ENCODE results near the gene CD84. TPM values are rescaled to one million over a fixed set of nuclear protein-coding genes. Genes with fewer than 3 reads are reported as not detected.
A peak's percentile ranks its signal among the peaks of the same experiment; 100 is the strongest.
"Not testable (repeated sequence)": the region's sequence is repeated elsewhere in the genome, so short reads cannot be mapped to it uniquely, and the experiment has no call there.

Gene CD84
- total RNA-seq, 1 donor from 2014 or later: 17.2 TPM

GRCh38 chr1:160562745-160563144 is 16.6 kb downstream of the CD84 start:
- Mint-ChIP-seq H3K4me1 (ENCODE audit: low read depth) (peaks cover 81% of the 10 kb centered on the region), H3K36me3 (ENCODE audit: low read depth) (peaks cover 60% of the 10 kb centered on the region), H3K9me3 (peaks cover 25% of the 10 kb centered on the region)
- DNase-seq (ENCODE audit: low spot score); intact Hi-C loops (cut with micrococcal nuclease); H3K27me3 Mint-ChIP-seq (ENCODE audit: insufficient read depth); H3K27ac Mint-ChIP-seq; H3K4me3 Mint-ChIP-seq: not testable (repeated sequence)

- Mint-ChIP-seq H3K4me3 (peak overlapping the region; percentile 75), H3K9me3 (peaks cover 25% of the 10 kb centered on the region), H3K27ac (peak overlapping the region; percentile 87), H3K36me3 (ENCODE audit: low read depth) (peaks cover 58% of the 10 kb centered on the region), H3K4me1 (ENCODE audit: low read depth) (peaks cover 63% of the 10 kb centered on the region), H3K27me3 (ENCODE audit: insufficient read depth) (no peaks in the 10 kb centered on the region)
- intact Hi-C loops (cut with micrococcal nuclease): loop anchor here (1.0 to 2.0 kb wide), 2 partner anchors 7 to 20 kb away; no protein-coding TSS in a partner anchor
- DNase-seq (ENCODE audit: low spot score): no peak
These were observed 18.5 kb downstream of the CD84 start for GRCh38 chr1:160560806-160561205.

DNA sequence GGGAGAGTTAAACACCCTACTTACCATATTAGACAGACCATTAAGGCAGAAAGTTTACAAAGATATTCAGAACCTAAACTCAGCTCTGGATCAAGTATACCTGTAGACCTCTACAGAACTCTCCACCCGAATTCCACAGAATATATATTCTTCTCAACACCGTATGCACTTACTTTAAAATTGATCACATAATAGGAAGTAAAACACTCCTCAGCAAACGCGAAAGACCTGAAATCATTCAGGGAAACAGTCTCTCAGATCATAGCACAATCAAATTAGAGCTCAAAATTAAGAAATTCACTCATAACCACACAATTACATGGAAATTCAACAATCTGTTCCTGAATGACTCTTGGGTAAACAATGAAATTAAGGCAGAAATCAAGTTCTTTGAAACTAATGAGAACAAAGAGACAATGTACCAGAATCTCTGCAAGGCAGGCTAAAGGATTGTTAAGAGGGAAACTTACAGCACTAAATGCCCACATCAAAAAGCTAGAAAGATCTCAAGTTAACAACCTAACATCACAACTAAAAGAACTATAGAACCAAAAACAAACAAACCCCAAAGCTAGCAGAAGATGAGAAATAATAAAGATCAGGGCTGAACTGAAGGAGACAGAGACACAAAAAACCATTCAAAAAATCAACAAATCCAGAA is 19.1 kb downstream of the CD84 start:
- Mint-ChIP-seq H3K4me1 (ENCODE audit: low read depth) (peaks cover 56% of the 10 kb centered on the region), H3K27me3 (ENCODE audit: insufficient read depth) (no peaks in the 10 kb centered on the region), H3K36me3 (ENCODE audit: low read depth) (peaks cover 54% of the 10 kb centered on the region), H3K9me3 (peaks cover 25% of the 10 kb centered on the region), H3K27ac (peak overlapping the region; percentile 87), H3K4me3 (peak overlapping the region; percentile 75)
- DNase-seq (ENCODE audit: low spot score): no peak
- intact Hi-C loops (cut with micrococcal nuclease): loop anchor here (1.0 to 2.0 kb wide), 2 partner anchors 8 to 19 kb away; no protein-coding TSS in a partner anchor

- Mint-ChIP-seq H3K36me3 (ENCODE audit: low read depth) (peaks cover 49% of the 10 kb centered on the region), H3K9me3 (peaks cover 25% of the 10 kb centered on the region), H3K4me1 (ENCODE audit: low read depth) (peaks cover 49% of the 10 kb centered on the region), H3K27ac (peak overlapping the region; percentile 87), H3K4me3 (peak overlapping the region; percentile 49)
- intact Hi-C loops (cut with micrococcal nuclease); DNase-seq (ENCODE audit: low spot score); H3K27me3 Mint-ChIP-seq (ENCODE audit: insufficient read depth): not testable (repeated sequence)
These were observed 19.9 kb downstream of the CD84 start for GRCh38 chr1:160559437-160559836.

- H3K27me3 Mint-ChIP-seq (ENCODE audit: insufficient read depth): no peaks in the 10 kb centered on the region
- intact Hi-C loops (cut with micrococcal nuclease): no loop called here
- H3K27ac Mint-ChIP-seq: peak overlapping the region; percentile 49
- no peak for DNase-seq (ENCODE audit: low spot score)
- peaks cover 25% of the 10 kb centered on the region for H3K9me3 Mint-ChIP-seq
- H3K36me3 Mint-ChIP-seq (ENCODE audit: low read depth): peaks cover 50% of the 10 kb centered on the region
- peak overlapping the region; percentile 62 for H3K4me3 Mint-ChIP-seq
- peaks cover 47% of the 10 kb centered on the region for H3K4me1 Mint-ChIP-seq (ENCODE audit: low read depth)
These were observed 20.5 kb downstream of the CD84 start for GRCh38 chr1:160558660-160559380.

- Mint-ChIP-seq H3K9me3 (peaks cover 4% of the 10 kb centered on the region), H3K36me3 (ENCODE audit: low read depth) (peaks cover 33% of the 10 kb centered on the region), H3K27me3 (ENCODE audit: insufficient read depth) (no peaks in the 10 kb centered on the region), H3K4me3 (no peak overlapping the region), H3K27ac (no peak overlapping the region), H3K4me1 (ENCODE audit: low read depth) (peaks cover 35% of the 10 kb centered on the region)
- intact Hi-C loops (cut with micrococcal nuclease): no loop called here
- DNase-seq (ENCODE audit: low spot score): no peak
These were observed 25.5 kb downstream of the CD84 start for GRCh38 chr1:160553778-160554177.

GRCh38 chr1:160552425-160552824 is 26.9 kb downstream of the CD84 start:
- Mint-ChIP-seq H3K4me3 (no peak overlapping the region), H3K27ac (no peak overlapping the region), H3K36me3 (ENCODE audit: low read depth) (peaks cover 37% of the 10 kb centered on the region), H3K27me3 (ENCODE audit: insufficient read depth) (no peaks in the 10 kb centered on the region), H3K9me3 (no peaks in the 10 kb centered on the region), H3K4me1 (ENCODE audit: low read depth) (peaks cover 25% of the 10 kb centered on the region)
- intact Hi-C loops (cut with micrococcal nuclease): no loop called here
- DNase-seq (ENCODE audit: low spot score): no peak

GRCh38 chr1:160550572-160551034 is 28.7 kb downstream of the CD84 start:
- Mint-ChIP-seq H3K27ac (no peak overlapping the region), H3K27me3 (ENCODE audit: insufficient read depth) (no peaks in the 10 kb centered on the region), H3K9me3 (no peaks in the 10 kb centered on the region), H3K4me3 (no peak overlapping the region), H3K4me1 (ENCODE audit: low read depth) (peaks cover 38% of the 10 kb centered on the region), H3K36me3 (ENCODE audit: low read depth) (peaks cover 43% of the 10 kb centered on the region)
- peak; percentile 16 for DNase-seq (ENCODE audit: low spot score)
- intact Hi-C loops (cut with micrococcal nuclease): loop anchor here (1.0 kb wide), 1 partner anchor 57 kb away; no protein-coding TSS in a partner anchor

GRCh38 chr1:160549665-160550006 is 29.7 kb downstream of the CD84 start:
- Mint-ChIP-seq H3K27ac (no peak overlapping the region), H3K4me1 (ENCODE audit: low read depth) (peaks cover 45% of the 10 kb centered on the region), H3K36me3 (ENCODE audit: low read depth) (peaks cover 47% of the 10 kb centered on the region), H3K27me3 (ENCODE audit: insufficient read depth) (no peaks in the 10 kb centered on the region), H3K4me3 (no peak overlapping the region), H3K9me3 (no peaks in the 10 kb centered on the region)
- intact Hi-C loops (cut with micrococcal nuclease): loop anchor here (1.0 kb wide), 1 partner anchor 58 kb away; no protein-coding TSS in a partner anchor
- DNase-seq (ENCODE audit: low spot score): no peak

DNA sequence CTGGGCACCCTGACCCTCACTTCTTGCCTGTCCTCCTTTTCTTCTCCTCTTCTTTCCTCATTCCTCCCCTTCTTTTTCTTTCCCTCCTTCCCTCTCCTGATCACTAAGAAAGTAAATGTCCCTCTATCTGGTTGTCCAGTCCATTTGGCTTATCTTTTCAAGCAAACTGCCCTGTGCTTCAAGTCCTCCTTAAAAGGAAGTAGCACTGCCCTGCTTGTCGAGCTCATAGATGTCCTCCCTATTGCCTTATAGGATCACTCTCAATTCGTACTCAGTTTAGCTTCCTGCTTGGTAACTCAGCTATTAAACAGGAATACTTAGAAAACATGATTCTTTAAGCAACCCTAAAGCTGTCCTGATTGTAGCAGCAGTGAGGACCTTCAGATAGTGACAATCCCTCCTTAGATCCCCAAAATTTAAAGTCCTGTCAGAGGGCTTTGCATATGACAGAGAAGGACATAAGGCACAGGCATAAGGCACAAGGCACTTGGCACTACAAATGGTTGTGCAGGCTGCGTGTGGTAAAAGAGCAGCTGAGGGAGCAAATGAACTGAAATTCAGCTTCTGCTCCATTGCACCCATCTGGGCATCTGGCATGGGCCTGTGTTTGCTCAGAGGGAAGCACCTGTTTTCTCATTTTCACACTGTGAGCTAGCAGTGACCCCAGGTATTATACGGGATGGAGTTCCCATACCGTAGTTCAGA is 30.2 kb downstream of the CD84 start:
- DNase-seq (ENCODE audit: low spot score): no peak
- intact Hi-C loops (cut with micrococcal nuclease): no loop called here
- Mint-ChIP-seq H3K36me3 (ENCODE audit: low read depth) (peaks cover 45% of the 10 kb centered on the region), H3K9me3 (no peaks in the 10 kb centered on the region), H3K27me3 (ENCODE audit: insufficient read depth) (no peaks in the 10 kb centered on the region), H3K4me1 (ENCODE audit: low read depth) (peaks cover 46% of the 10 kb centered on the region), H3K27ac (peak overlapping the region; percentile 35), H3K4me3 (no peak overlapping the region)

- Mint-ChIP-seq H3K4me1 (ENCODE audit: low read depth) (peaks cover 46% of the 10 kb centered on the region), H3K4me3 (no peak overlapping the region), H3K36me3 (ENCODE audit: low read depth) (peaks cover 44% of the 10 kb centered on the region), H3K27ac (no peak overlapping the region), H3K9me3 (no peaks in the 10 kb centered on the region), H3K27me3 (ENCODE audit: insufficient read depth) (no peaks in the 10 kb centered on the region)
- intact Hi-C loops (cut with micrococcal nuclease): no loop called here
- DNase-seq (ENCODE audit: low spot score): no peak
These were observed 31.1 kb downstream of the CD84 start for GRCh38 chr1:160548183-160548582.

- H3K4me1 Mint-ChIP-seq (ENCODE audit: low read depth): peaks cover 40% of the 10 kb centered on the region
- peaks cover 36% of the 10 kb centered on the region for H3K36me3 Mint-ChIP-seq (ENCODE audit: low read depth)
- H3K4me3 Mint-ChIP-seq: no peak overlapping the region
- no peaks in the 10 kb centered on the region for H3K9me3 Mint-ChIP-seq
- H3K27ac Mint-ChIP-seq: no peak overlapping the region
- intact Hi-C loops (cut with micrococcal nuclease): no loop called here
- no peak for DNase-seq (ENCODE audit: low spot score)
- H3K27me3 Mint-ChIP-seq (ENCODE audit: insufficient read depth): no peaks in the 10 kb centered on the region
These were observed 31.9 kb downstream of the CD84 start for GRCh38 chr1:160547422-160547821.

- no peak overlapping the region for H3K4me3 Mint-ChIP-seq
- intact Hi-C loops (cut with micrococcal nuclease): no loop called here
- H3K27ac Mint-ChIP-seq: no peak overlapping the region
- no peak for DNase-seq (ENCODE audit: low spot score)
- no peaks in the 10 kb centered on the region for H3K9me3 Mint-ChIP-seq
- peaks cover 33% of the 10 kb centered on the region for H3K36me3 Mint-ChIP-seq (ENCODE audit: low read depth)
- no peaks in the 10 kb centered on the region for H3K27me3 Mint-ChIP-seq (ENCODE audit: insufficient read depth)
- H3K4me1 Mint-ChIP-seq (ENCODE audit: low read depth): peaks cover 39% of the 10 kb centered on the region
These were observed 32.4 kb downstream of the CD84 start for GRCh38 chr1:160546942-160547341.

All from activated T-helper 1 cell treated with anti-CD3 and anti-CD28 coated beads, Interleukin-12 subunit alpha, Interleukin-12 subunit beta, Interleukin-2, Interleukin-4 antibody, amounts not matched to agents 30 ng/mL and 10 ng/mL and 1 ng/mL, durations not matched to agents 14 hours and 24 hours and 36 hours (primary cell).